Heart left ventricle (tissue), 16 donors: ENCODE measurements around the gene PCIF1. TPM values are rescaled to one million over a fixed set of nuclear protein-coding genes. Genes with fewer than 3 reads are reported as not detected.

ENCODE experiments used
- ATAC-seq, 4 donors: fragments of 200-7000 bp; cut with Tn5 transposase; one replicate each; pipeline ENCODE4 v1.9.1; 2020 to 2022; ENCODE audit warnings: moderate library complexity in 4 of 4, mild to moderate bottlenecking in 3 of 4, moderate number of reproducible peaks in 1 of 4
- DNase-seq, 5 donors: peaks; one replicate each; pipeline ENCODE4 v3.0.0-alpha.2; 2020
- H3K27ac ChIP-seq, 12 donors: fragments of 200-600 bp; sonication (generic) in 4 of 12; one replicate each; pipeline versions ENCODE4 v1.5.0 to v1.8.0; 2016 to 2022; ENCODE audit warnings: mild to moderate bottlenecking in 2 of 12
- H3K27me3 ChIP-seq, 9 donors: fragments of 200-600 bp; sonication (generic) in 2 of 9; one replicate each; pipeline versions ENCODE4 v1.5.1 to v1.8.0; 2016 to 2022; ENCODE audit warnings: mild to moderate bottlenecking in 3 of 9
- H3K36me3 ChIP-seq, 9 donors: fragments of 200-600 bp; sonication (generic) in 2 of 9; one replicate each; pipeline versions ENCODE4 v1.5.0 to v1.8.0; 2018 to 2022; ENCODE audit warnings: mild to moderate bottlenecking in 2 of 9
- H3K4me1 ChIP-seq, 12 donors: fragments of 200-600 bp; sonication (generic) in 4 of 12; one replicate each; pipeline versions ENCODE4 v1.5.0 to v1.8.0; 2016 to 2022; ENCODE audit warnings: mild to moderate bottlenecking in 3 of 12
- H3K4me3 ChIP-seq, 12 donors: fragments of 200-600 bp; sonication (generic) in 4 of 12; one replicate each; pipeline versions ENCODE4 v1.5.0 to v1.8.0; 2017 to 2022; ENCODE audit warnings: mild to moderate bottlenecking in 9 of 12, moderate library complexity in 4 of 12
- H3K9me3 ChIP-seq, 12 donors: fragments of 200-600 bp; sonication (generic) in 4 of 12; one replicate each; pipeline versions ENCODE4 v1.5.0 to v1.8.0; 2016 to 2022; ENCODE audit warnings: mild to moderate bottlenecking in 1 of 12
- CTCF ChIP-seq, 12 donors: fragments of 200-600 bp; sonication (generic) in 4 of 12; IDR thresholded peaks; one replicate each; pipeline versions ENCODE4 v1.5.0 to v1.8.0; 2018 to 2022; ENCODE audit warnings: antibody characterized with exemption in 12 of 12, mild to moderate bottlenecking in 5 of 12
- POLR2A ChIP-seq, 2 donors: fragments of 450-650 bp; IDR thresholded peaks; one replicate each; pipeline ENCODE4 v1.6.1; 2017; ENCODE audit warnings: antibody characterized with exemption in 2 of 2, mild to moderate bottlenecking in 2 of 2, moderate library complexity in 2 of 2
- WGBS, 4 donors: extraction: QIAGEN DNeasy Blood & Tissue Kit in 2 of 4; methylation state at CpG; one replicate each; pipeline versions ENCODE4 v1.1.5 to v1.1.7; 2013 to 2018; 5-methylcytosine and 5-hydroxymethylcytosine counted together
- intact Hi-C, 10 donors: fragments of 100-400 bp; cut with DNase I; formaldehyde crosslinking; loops; one replicate each; pipeline versions ENCODE4 v1.11.1 to v1.14.2; 2022
- polyA plus RNA-seq, 2 donors: library from polyadenylated mRNA; stranded (reverse); fragments of 200-250 nt; gene quantifications; one replicate each; pipeline ENCODE4 v1.2.3, GENCODE V29; 2013
- total RNA-seq, 9 donors: library from RNA; depleted of rRNA in 2 of 9; stranded (reverse); fragments of >200 nt in 2 of 9; fragmentation: NEBNext Ultra II Directional in 3 of 9; extraction: Animal tissue kit (Norgen Biotek cat#: 25700) in 3 of 9; gene quantifications; one replicate each; pipeline versions ENCODE4 v1.1.0 to v1.2.4, GENCODE V29; 2016 to 2023
- donor health status: ischemic (EF 13 %, LVEDD 7.1; RV severe dilation, severe dysfunction).
- donor health status: healthy with polysubstance abuse.
- donor health status: DM: no; HTN: yes; CAD: no.
- donor health status: DM: no; HTN: no; CAD: no.
- donor health status: ischemic (EF 25% LVEDD 6.9; RV normal size, moderate dysfunction).
- donor health status: ischemic (EF 25% LVEDD 5.7; RV mildly dilated, moderate dysfunction).
- donor health status: healthy.
- donor health status: DM: yes; HTN: yes; CAD: no.
- donor health status: ischemic (EF 35%, LVEDD 5.7; RV mildly dilated, moderate dysfunction).
- donor health status: nonischemic (EF 11% LVEDD 7.7; RV severe dilation, severe dysfunction).
- donor health status: DM: yes; HTN: yes; CAD: no.
- donor health status: PGD.
- donor health status: ischemic (EF 29% LVEDD 5.4; RV normal size, mild dysfunction).
- donor health status: nonischemic (EF 23%, LVEDD 6.1; RV moderate dilation, normal function).

PCIF1 gene
- total and polyA plus RNA-seq, 11 donors = 17.5 to 40.2 (median 28.2) TPM

- TF ChIP-seq POLR2A (IDR thresholded peaks at IDR 0.05) (no peak), CTCF (IDR thresholded peaks at IDR 0.05) (no peak)
- DNase-seq = no peak
- intact Hi-C loops = loop anchor here in 5 of 10 donors (5.0 to 10.0 kb wide), 5 partner anchors 38 to 78 kb away; partner anchors contain the start of genes PCIF1 (in 1 of the 5) and ZNF335 (in 1 of the 5)
- Histone ChIP-seq H3K9me3 (no peaks in the 10 kb centered on the region), H3K36me3 (peaks cover 0 to 76% (median 72%) of the 10 kb centered on the region in 9 donors), H3K27me3 (no peaks in the 10 kb centered on the region), H3K4me1 (peaks cover 3 to 26% (median 14%) of the 10 kb centered on the region in 12 donors), H3K27ac (no peak overlapping the region), H3K4me3 (no peak overlapping the region)
- WGBS, 4 donors = 78 to 84% (median 83%) methylated on average over 9 to 12 of the region's 12 CpGs
- ATAC-seq = no peak
Measured at GRCh38 chr20:45894797-45895196, 39.7 kb upstream of the PCIF1 start.

- peaks cover 2 to 17% (median 8%) of the 10 kb centered on the region in 12 donors for H3K4me1 ChIP-seq
- peaks cover 0 to 93% (median 86%) of the 10 kb centered on the region in 9 donors for H3K36me3 ChIP-seq
- no peak for ATAC-seq
- H3K27ac ChIP-seq = no peak overlapping the region
- H3K4me3 ChIP-seq = no peak overlapping the region
- H3K27me3 ChIP-seq = no peaks in the 10 kb centered on the region
- intact Hi-C loops = loop anchor here in 1 of 10 donors (10.0 kb wide), 1 partner anchor 68 kb away; no protein-coding TSS in a partner anchor
- H3K9me3 ChIP-seq = no peaks in the 10 kb centered on the region
- 94 to 96% (median 95%) methylated on average over 13 to 14 of the region's 14 CpGs for WGBS, 4 donors
- no peak for TF ChIP-seq POLR2A (IDR thresholded peaks at IDR 0.05)
- DNase-seq = peak in 1 of 5 donors; percentile 12
Measured at GRCh38 chr20:45896641-45897161, 37.8 kb upstream of the PCIF1 start.

GRCh38 chr20:45897289-45897688, 37.2 kb upstream of the PCIF1 start:
- Histone ChIP-seq H3K27ac (no peak overlapping the region), H3K27me3 (no peaks in the 10 kb centered on the region), H3K36me3 (peaks cover 0 to 99% (median 91%) of the 10 kb centered on the region in 9 donors), H3K4me1 (peaks cover 0 to 11% (median 2%) of the 10 kb centered on the region in 12 donors), H3K9me3 (no peaks in the 10 kb centered on the region), H3K4me3 (no peak overlapping the region)
- TF ChIP-seq POLR2A (IDR thresholded peaks at IDR 0.05) (no peak), CTCF (IDR thresholded peaks at IDR 0.05) (no peak)
- WGBS, 4 donors = 82 to 86% (median 84%) methylated on average over 2 of the region's 2 CpGs
- DNase-seq (no peak), ATAC-seq (no peak)
- intact Hi-C loops = loop anchor here in 1 of 10 donors (10.0 kb wide), 1 partner anchor 68 kb away; no protein-coding TSS in a partner anchor

- Histone ChIP-seq H3K36me3 (peaks cover 0 to 99% (median 91%) of the 10 kb centered on the region in 9 donors), H3K27ac (no peak overlapping the region), H3K27me3 (no peaks in the 10 kb centered on the region), H3K9me3 (no peaks in the 10 kb centered on the region), H3K4me1 (peaks cover 0 to 7% (median 0%) of the 10 kb centered on the region in 12 donors), H3K4me3 (no peak overlapping the region)
- intact Hi-C loops = loop anchor here in 1 of 10 donors (10.0 kb wide), 1 partner anchor 67 kb away; no protein-coding TSS in a partner anchor
- WGBS, 4 donors = 94 to 99% (median 96%) methylated on average over 7 of the region's 7 CpGs
- peak in 1 of 5 donors; percentile 52 for DNase-seq
- ATAC-seq = no peak
- TF ChIP-seq POLR2A (IDR thresholded peaks at IDR 0.05) (no peak), CTCF (IDR thresholded peaks at IDR 0.05) (no peak)
Measured at GRCh38 chr20:45897692-45898091, 36.8 kb upstream of the PCIF1 start.
